ENCODE measurements around the gene PDHB.

GRCh38 chr3:58473275-58473674, 39.6 kb upstream of the PDHB start:
- TF ChIP-seq CTCF (conservative IDR thresholded peaks at IDR 0.05) (no peak), ZFX (IDR thresholded peaks at IDR 0.05) (no peak)
